Measurements from ENCODE around the gene SPOP. TPM values are rescaled to one million over a fixed set of nuclear protein-coding genes. Genes with fewer than 3 reads are reported as not detected.

Gene SPOP
- total RNA-seq, 2 donors from 2014 or later = 60.5 to 69.5 TPM

DNA sequence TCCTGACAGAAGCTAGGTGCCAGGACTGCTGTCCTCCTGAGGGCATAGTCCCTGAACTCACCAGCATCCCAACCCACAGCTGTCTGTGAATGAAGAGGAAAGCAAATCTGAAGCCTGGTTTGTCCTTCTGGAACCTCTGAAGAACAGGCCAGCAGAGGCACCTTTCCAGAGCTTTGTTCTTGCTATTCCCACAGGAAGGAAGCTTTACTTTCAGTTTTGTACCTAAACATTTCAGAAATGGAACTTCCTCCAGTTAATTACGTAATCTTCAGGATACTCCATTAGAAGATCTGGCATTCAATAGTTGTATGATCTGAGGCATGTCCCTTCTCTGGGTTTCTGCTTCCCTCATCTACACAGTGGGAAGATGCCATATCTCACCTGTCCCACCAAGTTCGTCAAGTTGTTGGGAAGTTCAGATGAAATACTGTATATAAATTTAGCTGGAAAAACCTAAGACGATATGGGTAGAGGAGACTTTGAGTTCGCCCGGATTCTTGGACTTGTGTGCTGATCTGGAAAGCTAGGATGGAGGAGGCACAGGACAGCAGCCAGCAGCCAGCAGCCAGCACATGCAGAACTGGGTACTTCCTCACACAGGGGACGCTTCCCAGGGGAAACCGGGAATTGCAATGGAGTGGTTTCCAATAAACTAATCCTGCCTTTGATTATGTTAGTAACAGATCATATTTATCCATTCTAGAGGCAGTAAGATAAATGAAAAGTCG is 79.8 kb downstream of the SPOP start:
- ATAC-seq (peak in 1 of 2 donors; percentile 14), DNase-seq (no peak)
- intact Hi-C loops (cut with DNase I) = no loop called here

DNA sequence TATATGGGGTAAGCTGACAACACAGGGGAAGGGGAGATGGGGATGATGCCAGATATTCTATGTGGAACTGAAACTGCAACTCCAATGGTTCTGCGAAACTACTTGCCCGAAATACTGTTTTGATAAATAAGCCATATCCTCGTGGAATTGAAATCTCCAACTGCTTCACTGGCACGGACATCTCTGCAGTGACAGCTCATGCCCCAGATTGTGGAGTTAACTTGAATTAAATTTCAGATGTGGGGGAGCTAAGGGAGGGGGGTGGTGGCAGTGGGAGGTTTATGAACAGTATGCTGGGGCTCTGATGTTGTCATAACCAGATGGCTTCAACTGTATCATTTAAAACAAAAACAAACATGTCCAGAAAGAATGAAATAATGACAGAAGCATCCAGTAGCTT is 80.5 kb downstream of the SPOP start:
- intact Hi-C loops (cut with DNase I) = no loop called here
- no peak for DNase-seq
- no peak for ATAC-seq

DNA sequence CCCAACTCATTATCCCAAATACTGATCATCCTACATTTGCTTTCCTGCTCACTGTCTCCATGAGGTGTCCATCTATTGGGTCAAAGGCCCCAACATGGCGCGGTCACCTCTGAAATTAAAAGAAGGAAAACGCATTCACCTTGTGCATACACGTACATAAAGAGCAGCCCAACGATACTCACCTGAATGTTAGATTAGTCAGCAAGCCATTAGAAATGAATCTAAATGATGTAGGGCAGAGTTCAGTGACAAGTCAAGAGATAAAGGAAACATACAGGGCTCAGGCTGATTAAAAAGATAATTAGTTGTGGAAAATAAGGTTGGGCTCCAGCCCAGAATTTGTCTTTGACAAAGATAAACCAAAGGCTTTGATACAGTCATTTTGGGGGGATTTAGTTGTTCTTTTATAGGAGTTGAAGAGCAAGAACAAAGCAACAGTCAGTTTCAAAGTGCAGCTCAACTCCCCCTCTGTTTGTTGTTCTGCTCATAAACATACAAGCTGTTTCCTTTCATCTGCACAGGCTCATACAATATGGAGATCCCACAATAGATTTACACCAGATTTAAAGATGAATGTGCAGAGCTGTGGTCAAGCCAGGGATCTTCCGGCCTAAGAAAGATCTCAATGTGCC is 81.2 kb downstream of the SPOP start:
- no peak for DNase-seq
- no peak for ATAC-seq
- intact Hi-C loops (cut with DNase I) = no loop called here

DNA sequence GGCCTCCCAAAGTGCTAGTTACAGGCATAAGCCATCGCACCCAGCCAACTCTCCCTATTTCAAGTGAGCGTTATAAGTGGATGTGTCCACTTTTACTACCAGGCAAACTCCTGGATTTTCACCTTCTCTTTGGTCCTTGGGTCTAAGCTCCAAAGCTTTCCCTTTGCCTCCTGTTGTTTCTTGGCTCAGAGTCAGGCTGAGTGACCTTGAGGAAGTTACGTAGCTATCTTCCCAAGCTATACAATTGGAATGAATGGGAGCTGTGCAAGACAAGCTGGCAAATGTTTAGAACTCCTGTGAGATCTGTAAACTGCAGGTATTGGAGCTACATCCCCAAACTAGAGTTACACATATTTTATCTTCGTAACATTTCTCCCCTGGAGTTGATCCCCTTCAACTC is 81.9 kb downstream of the SPOP start:
- intact Hi-C loops (cut with DNase I) = no loop called here
- DNase-seq (no peak), ATAC-seq (no peak)

DNA sequence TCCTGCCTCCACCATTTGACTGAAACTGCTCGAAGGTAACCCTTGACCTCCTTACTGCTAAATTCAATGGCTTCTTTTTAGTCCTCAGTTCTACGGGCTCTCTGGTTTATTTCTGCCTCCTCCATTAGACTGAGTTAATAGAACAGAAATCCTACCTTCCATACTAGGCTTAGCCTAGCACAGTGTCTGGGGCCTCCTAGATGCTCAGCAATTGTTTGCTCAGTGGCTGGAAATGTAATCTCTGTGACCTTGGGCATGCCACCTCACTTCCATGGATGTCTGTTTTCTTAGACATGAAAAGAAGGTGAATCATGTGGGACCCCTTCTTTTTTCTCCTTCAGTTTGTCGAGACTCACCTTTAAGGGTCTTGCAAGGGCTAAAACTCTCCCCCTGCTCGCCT is 82.6 kb downstream of the SPOP start:
- intact Hi-C loops (cut with DNase I) = no loop called here
- no peak for DNase-seq
- no peak for ATAC-seq

DNA sequence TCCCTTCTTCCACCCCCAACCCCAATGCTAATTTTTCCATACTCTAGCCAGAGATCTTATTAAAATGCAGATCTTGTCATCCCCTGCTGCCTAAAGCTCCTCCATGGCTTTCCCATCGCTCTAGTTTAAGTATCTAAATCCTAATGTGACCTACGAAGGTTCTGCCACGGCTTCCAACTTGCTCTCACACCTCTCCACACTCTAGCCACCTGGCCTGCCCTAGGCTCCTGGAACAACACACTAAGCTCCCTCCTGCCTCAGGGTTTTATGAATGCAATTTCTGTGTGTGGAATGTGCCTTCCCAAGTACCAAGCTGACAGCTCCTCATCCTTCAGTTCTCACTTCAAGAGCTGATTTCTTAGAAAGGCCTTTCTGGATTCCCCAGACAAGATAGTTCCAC is 85.6 kb downstream of the SPOP start:
- intact Hi-C loops (cut with DNase I) = no loop called here
- no peak for ATAC-seq

DNA sequence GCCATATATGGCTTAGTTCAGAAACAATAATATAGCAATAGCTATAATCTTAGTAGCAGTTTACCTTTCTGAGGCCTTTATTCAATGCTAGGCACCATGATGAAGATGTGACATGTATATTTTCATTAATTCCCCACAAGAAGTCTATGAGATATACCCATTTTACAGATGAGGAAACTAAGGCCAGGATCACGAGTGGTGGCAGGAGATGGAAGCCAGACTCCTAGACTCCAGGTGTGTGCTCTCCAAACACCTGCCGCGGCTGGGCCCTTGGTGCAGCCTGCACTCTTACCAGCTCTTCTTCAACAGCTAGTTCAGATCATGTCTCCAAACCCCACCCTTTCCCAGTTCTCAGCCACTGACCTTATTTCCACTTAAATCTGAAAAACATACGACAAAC is 87.0 kb downstream of the SPOP start:
- intact Hi-C loops (cut with DNase I) = no loop called here
- ATAC-seq (no peak), DNase-seq (no peak)

More for the DNA sequence above, 85.6 kb downstream of the SPOP start:
- DNase-seq = no peak

DNA sequence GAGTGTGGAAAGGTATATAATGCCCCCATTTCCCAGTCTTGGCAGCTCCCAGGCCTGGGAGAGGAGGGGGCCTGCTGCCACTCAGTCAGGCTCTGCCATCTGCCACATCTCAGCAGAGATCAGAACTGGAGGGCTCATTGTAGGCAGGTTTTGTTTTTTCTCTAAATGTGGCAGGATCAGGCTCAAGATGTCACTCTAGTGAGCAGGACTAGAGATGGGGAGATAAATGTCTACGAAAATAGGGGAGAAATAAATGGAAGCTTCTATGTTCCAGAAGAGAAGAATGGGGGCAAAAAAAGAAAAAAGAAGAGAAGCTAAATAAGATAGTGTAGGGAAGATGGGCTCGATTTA is 88.3 kb downstream of the SPOP start:
- ATAC-seq = no peak
- intact Hi-C loops (cut with DNase I) = no loop called here
- no peak for DNase-seq

DNA sequence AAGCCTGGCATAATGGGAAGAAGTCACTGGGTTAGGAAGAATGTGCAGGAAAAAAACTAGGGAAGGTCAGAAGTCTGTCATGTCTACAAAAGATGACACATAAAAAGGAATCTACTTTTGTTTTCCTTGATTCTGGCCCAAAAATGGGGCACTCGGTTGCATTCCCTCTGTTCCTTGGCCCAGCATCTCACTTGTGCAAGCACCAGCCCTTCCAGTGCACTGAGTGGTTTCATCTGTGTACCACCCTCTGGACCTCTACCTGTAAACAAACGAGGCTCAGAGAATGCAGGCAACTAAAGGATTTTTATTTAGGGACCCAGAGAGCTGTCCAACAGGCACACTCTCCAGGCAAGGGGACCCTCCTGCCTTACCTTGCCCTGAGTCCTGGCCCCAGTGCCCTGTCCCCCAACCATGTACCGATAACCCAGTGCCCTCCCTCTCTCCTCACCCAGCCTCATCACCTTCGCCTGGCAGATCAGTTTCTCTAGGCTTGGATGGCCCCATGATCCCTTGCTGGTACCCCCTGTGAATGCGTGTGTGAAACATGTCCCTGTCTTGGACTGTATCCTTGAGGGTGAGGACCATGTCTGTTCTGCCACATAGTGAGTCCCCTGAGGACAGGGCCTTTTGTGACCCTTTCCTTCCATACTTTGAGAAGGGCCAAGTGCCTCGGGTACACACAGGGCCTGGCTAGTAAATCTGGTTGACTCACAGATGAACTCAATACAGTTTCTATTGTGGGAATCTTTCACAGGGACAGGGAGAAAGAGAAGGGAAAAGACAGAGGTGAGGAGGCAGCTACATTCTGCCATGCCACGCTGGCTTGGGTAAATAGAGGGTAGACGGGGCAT is 88.9 kb downstream of the SPOP start:
- intact Hi-C loops (cut with DNase I) = no loop called here
- no peak for ATAC-seq

DNA sequence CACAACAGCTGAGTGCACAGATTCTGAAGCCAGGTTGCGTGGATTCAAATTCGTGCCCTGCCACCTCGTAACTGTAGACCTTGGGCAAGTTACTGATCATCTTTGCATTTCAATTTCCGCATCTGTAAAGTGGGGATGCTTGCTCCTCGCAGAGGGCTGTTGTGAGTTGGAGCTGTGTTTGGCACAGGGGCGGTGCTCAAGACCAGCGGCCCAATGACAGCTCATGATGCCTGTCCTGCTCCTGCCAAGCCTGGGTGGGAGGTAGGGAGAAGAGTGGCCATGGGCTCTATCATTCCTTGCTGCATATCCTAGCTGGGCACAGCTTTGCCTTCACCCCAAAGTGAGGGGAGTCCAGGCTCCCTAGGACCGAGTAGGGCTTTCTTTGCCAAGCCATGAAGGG is 89.6 kb downstream of the SPOP start:
- DNase-seq (no peak), ATAC-seq (no peak)
- intact Hi-C loops (cut with DNase I) = no loop called here

More for the DNA sequence above, 88.9 kb downstream of the SPOP start:
- DNase-seq = no peak

DNA sequence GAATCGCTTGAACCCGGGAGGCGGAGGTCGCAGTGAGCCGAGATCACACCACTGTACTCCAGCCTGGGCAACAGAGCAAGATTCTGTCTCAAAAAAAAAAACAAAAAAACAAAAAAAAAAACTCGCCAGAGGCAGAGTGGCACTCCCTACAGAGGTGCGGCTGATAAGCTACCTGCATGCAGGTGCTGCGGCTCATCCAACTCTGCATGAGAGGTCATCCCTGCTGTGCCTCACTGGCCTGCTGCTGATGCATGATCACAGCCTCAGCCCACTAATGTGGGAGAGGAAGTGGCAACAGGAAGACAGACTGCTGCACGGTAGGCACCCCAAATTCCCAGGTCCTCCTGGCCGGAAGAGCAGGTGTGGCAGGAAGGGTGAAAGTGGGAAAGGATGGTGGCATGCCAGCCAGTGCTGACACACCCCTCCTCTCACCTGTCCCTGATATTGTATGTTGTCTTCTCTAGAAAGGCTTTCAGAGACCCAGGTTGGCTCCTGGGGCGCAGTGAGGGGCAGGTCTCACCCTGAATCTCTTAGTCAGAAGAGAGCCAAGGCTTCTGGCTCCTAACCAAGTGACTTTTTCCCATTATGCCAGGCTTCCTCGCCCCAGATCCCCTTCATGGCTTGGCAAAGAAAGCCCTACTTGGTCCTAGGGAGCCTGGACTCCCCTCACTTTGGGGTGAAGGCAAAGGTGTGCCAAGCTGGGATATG is 90.4 kb downstream of the SPOP start:
- DNase-seq = no peak
- intact Hi-C loops (cut with DNase I) = no loop called here
- no peak for ATAC-seq

DNA sequence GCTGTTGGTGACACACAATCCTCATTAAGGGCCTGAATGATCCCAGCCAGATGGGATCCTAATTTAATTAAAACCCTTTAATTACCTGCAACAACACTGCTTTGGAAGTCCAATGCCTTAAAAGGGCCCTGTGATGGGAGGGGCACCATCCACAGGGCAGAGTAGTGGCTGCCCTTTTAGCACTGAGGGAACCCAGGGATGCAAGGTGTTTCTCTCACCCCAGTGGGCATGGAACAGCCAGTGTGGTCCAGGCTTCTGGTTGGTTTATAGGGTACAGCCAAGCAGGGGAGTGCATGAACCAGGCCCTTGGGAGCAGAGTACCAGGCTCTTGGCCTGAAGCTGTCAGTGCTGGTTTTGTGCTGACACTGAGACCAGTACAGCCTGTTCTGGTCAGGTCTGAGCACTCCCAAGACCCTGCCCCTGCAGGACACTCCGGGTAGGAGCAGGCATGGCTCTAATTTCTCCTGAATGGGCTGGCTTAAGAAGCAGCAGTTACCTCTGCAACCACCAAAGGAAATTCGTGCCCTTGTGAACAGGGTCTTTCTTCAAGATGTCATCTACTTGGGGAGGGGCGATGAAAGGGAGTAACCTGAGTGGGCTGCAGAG is 92.4 kb downstream of the SPOP start:
- DNase-seq = no peak
- intact Hi-C loops (cut with DNase I) = no loop called here
- ATAC-seq = no peak

DNA sequence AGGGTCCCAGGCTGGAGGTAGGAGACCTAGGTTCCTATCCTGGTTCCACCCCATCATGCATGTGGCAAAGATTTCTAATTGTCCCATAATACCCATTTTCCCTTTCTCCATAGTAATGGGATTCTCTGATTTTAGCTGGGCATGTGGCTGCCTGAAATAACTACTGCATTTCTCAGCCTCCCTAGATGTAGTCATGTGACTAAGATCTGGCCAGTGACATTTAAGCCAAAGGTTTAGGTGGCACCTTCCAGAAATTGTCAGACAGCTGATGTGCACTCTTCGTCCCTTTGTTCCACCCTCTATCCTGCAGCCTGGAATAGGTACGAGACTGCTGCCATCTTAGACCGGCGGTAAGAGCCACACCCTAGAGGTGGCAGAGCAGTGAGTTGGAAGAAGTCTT is 94.0 kb downstream of the SPOP start:
- DNase-seq (no peak), ATAC-seq (no peak)
- intact Hi-C loops (cut with DNase I) = no loop called here

DNA sequence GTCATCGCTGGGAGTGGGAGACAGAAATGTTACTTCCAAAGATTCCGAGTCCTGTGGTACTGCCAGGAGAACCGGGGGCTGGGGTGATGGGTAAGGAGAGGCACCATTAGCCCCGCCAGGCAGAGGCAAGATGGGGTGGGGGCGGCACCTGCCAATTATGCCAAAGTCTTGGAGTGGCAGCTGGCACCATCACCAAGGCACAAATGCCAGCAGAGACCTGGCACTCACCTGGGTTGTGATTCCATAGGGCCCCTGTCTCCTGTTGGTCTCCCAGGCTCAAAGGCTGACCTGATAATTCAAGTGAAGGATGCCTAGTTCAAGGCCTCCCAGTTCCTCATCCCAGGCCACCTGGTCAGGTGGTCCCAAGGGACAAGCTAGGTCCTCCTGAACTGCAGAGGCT is 94.7 kb downstream of the SPOP start:
- ATAC-seq = no peak
- no peak for DNase-seq
- intact Hi-C loops (cut with DNase I) = no loop called here

DNA sequence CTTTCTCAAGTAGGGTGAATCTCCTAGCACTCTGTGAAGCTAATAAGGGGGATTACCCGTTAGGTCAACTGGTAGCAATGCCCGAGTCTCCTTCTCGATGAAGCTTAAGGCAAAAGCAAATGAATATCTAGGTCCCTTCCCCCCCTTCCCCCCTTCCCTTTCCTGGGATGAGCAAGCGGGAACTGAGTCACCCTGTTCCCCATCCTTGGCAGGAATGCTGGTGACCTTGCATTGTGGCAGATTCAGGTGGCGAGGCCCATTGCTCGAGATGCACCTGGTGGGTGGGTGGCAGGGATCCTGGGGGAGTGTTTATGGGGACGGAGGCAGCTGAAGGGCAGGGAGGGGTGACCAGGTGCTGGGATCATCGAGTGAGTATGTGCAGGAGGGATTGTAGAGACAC is 95.1 kb downstream of the SPOP start:
- ATAC-seq (no peak), DNase-seq (no peak)
- intact Hi-C loops (cut with DNase I) = no loop called here

DNA sequence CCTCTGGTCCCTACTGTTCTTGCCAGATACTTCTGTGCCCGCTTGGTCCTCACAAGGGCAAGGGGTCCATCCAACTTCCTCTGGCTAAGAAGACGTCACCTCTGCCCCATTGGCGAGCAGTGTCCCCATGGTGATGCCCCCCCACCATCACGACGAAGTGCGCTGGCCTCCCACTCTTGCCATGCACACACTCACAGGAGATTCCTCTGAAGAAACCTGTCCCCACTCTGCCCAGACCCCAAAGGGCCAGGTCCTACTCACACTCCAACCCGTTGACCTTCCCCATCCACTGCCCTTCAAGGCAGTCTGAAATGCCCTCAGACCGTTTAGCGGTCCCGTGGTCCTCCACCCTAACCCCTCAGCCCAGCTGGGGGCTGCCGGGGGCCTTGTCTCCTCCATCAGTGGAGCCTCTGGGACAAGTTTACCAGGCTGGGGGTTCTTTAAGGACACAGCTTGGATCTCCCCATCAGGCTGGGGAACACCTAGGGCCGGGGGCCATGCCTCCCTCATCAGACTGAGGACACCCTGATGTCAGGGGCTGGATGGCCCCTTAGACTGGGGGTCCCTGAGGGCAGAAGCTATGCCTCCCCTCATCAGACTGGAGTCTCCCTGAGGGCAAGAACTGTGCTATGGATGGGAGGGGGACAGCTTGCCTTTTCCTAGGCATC is 95.7 kb downstream of the SPOP start:
- DNase-seq = no peak
- no peak for ATAC-seq
- intact Hi-C loops (cut with DNase I) = no loop called here

DNA sequence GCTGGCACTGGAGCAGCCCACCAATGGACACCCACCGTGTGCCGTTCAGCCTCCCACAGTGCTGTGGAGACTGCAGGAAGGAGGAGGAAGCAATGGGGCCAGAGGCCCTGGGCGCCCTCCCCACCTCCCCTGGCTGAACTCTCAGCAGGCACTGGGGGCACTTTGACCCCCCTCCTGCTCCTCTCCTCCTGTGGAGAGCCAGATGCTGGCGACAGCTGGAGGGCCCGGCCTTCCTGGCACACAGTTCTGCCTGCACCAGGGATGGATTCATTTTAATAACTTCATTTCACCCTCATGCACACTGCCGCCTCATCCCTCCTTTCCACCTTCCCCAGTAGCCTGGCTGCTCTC is 96.3 kb downstream of the SPOP start:
- DNase-seq (no peak), ATAC-seq (no peak)
- intact Hi-C loops (cut with DNase I) = no loop called here

DNA sequence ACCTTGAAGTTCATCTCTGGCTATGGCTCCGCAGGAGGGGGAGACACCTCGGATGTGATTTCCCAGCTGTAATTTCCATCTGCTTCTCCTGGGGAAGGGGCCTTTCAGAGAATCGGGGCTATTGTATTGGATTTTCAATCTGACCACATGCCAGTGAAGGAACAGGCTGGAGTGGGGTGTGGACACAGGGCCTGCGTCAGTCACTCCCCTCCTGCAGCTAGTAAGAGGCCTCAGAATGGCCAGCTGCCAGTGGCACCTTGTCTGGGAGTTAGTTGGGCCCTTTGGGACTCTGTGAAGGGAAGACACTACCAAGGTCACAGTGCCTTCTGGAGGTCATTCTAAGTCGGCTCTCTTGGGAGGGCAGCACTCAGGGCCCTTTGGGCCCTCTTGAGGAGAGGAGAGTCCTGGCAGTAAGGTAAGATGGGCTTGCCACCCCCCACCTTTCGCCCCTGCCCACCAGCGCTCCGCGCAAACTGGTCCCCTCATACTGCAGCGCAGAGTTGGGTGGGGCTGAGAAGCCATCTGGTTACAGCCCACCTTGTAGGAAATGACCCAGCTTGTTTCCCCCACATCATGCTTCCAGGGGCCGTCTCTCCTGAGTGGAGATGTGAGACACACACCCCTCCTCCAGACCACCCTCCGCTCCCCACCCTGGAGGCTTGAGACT is 96.8 kb downstream of the SPOP start:
- intact Hi-C loops (cut with DNase I) = no loop called here
- no peak for DNase-seq
- no peak for ATAC-seq
